ENCODE data around the gene ERICH6.
A peak's percentile ranks its signal among the peaks of the same experiment; 100 is the strongest.

The ERICH6 gene

DNA sequence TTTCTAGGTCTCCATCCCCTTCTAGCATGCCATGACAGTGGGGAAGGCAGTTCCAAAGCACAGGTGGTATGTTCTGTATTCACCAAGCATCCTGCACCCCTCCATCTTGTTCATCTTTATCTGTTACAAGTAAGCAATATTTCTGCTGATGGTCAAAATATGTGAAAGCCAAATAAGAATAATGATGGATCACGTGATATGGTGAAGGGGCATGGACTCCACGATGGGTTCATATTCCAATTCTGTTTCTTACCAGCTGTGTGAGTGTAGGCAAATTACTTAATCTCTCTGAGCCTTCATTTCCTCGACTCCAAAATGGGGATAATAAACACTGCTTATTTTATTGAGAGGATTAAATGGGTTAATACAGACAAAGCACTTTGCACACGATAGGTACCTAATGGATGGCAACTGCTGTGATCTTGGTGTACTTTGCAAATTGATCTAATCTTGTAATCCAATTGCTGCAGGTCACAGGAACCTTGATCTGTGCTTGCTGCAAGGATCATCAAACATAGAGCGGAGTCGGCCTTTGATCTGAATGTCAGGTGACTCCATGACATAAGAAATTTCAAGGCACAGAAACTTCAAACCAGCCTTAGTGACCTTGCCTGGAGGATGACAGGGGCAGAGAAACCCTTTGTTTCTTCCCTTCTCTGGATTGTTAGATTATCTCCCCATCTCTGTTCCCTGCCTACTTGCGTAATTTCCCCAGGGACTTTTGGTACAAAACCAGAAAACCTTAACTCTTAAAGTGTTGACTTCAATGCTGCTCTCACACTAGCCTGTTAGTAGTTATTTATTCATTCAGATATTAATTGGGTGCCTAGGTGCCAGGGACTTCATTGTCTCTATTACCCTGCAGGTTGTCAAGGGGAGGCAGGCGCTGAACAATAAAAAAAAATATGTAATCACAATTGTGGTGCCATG is 33.4 kb upstream of the ERICH6 start:
- DNase-seq (ENCODE audit: low read depth in 2 of 2, low spot score in 1 of 2) = no peak

DNA sequence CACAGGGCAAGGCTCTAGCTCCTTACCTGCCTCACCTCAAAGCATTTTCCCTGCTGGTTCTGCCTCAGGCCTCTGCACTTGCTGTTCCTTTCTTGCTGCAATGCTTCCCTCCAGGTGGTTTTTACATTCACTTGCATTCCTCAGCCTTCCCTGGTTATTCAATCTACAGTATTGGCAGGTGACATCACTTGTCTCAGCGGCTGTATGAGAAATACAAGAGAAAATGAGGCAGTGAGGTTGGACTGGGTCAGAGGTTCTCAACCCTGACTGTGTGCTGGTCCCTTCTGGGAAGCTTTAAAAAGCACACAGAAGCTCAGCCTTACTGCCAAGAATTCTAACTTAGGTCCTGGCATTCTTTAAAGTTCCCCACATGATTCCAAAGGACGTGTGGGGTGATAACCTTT is 32.6 kb upstream of the ERICH6 start:
- no peak for DNase-seq (ENCODE audit: low read depth in 2 of 2, low spot score in 1 of 2)

DNA sequence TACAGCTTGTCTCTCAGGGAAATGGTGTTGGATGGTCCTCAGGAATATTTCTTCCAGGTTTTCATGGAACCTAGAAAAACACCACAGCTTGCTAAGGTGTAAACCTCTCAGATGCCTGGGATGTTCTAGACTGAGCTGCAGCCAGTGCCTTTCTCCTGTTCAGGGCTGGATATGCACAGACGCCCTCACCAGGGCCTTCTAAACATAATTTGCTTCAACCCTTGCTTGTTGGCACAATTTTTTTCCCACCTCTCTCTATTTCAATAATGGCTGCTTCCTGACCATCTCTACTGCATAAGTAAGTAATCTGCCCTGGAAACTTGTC is 31.0 kb upstream of the ERICH6 start:
- DNase-seq (ENCODE audit: low read depth in 2 of 2, low spot score in 1 of 2) = no peak

DNA sequence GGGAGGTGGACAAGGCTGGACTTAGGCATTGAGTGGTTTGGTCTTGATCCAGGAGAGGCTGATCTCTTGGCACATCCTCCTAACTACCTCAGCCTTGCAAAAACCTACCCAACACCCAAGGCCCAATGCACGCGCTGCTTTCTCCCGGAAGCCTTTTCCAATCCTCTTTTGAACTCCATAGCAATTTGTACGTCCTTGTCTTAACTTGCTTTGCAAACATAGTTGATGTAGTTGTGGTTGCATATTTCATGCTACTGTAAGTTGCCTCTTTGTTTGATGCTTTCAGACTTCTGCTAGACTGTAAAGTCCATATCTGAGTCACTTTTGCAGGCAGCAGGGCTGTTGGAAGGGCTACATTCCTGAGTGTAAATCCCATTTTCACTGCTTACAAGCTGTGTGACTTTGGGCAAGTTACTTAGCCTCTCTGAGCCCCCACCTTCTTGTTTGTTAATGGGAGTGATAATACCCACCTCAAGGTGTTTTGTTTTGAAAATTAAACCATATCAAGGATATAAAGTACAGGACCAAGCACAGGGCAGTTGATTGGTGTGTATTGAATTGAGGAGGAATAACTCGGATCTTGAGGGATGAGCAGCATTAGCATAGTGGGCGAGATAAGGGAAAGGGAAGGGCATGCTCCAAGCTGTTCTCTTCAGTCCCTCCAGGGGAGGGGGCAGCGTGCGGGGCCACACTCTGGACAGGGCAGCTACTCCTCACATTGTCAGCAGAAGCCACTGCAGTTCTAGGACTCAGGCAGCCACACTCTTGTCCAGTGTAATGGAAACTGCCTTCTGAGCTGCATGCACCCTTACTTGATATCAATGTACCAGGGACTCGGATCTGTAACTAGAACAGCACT is 30.4 kb upstream of the ERICH6 start:
- DNase-seq (ENCODE audit: low read depth in 2 of 2, low spot score in 1 of 2) = no peak

DNA sequence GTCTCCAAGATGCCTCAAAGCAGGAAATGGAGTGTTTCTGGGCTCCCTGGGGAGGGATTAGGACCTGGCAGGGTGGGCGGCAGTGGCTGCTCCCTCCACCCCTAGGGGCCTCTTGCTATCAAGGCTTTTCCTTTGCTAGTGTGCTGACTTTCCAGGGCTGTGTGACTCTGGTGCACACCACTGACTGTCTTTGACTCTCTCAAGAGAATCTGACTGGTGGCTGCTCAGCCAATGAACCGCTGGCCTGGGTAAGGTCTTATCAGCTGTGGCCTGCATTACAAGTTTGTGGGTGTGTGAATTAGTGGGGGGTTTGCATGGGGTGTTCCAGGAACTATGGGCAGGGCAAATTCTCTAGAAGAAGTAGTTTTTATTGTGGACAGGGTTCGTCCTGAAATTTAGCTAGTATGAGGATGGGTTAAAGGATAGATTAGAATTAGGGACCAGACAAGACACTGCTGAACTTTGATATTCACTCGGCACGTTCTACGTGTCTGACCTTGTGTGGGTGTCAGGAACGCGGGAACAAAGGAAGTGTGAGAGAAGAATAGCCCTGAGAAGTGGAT is 29.7 kb upstream of the ERICH6 start:
- DNase-seq (ENCODE audit: low read depth in 2 of 2, low spot score in 1 of 2) = no peak

DNA sequence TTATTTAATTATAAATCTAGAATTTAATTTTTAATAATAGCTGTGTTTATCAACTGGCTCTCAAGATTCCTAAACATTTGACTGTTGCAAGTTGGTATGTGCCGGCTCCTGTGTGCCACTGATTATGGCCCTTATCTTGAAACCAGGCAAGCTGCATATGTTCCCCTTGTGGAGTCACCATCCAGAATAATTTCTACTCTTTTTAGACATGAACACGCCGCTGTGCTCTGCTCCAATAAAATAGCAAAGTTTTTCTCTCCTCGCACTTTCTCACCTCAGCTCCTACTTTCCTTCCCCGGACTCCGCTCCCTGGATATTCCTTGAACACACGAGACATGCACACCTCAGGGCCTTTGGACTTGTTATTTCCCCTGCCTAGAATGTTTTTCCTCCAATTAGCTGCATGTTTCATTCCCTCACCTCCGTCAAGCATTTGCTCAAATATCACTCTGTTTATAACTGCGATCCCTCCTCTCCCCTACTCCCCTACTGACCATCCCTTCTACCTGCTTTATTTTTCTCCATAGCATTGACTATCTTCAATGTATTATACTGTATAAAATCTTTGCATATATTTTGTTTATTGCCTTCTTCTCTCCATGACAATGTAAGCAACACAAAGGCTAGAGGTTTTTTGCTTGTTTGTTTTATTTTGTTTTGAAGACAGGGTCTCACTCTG is 26.1 kb upstream of the ERICH6 start:
- no peak for DNase-seq (ENCODE audit: low read depth in 2 of 2, low spot score in 1 of 2)

DNA sequence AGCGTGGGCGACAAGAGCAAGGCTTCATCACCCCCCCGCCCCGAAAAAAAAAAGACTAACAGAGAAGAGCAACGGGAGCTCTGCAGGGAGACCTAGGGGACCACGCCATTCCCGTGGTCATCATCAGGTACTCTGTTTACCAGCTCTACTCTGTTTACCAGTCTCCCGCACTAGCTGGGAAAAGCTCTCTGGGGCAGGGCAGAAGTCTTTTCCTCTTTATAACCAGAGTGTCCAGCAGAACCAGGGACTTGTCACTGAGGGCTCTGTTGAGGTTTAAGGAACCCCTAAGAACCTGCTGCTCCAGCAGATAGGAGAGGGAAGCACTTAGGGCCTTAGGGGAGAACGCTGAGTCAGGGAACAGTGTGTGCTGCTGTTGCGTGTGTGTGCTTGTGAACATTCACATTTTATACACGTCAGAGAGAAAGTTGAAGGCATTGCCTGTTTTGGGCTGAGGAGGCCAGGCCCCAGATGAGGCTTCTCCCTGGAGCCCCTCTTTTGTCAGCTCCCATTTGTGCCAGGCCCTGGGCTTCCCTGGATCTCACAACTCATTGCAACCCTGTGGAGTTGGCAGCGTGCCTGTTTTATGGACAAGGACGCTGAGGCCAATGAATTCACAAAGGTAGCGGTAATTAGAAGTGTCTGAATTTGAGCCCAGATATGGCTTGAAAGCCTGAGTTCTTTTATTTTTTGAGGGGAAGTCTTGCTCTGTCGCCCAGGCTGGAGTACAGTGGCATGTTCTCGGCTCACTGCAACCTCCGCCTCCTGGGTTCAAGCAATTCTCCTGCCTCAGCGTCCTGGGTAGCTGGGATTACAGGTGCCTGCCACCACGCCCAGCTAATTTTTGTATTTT is 24.2 kb upstream of the ERICH6 start:
- no peak for DNase-seq (ENCODE audit: low read depth in 2 of 2, low spot score in 1 of 2)

DNA sequence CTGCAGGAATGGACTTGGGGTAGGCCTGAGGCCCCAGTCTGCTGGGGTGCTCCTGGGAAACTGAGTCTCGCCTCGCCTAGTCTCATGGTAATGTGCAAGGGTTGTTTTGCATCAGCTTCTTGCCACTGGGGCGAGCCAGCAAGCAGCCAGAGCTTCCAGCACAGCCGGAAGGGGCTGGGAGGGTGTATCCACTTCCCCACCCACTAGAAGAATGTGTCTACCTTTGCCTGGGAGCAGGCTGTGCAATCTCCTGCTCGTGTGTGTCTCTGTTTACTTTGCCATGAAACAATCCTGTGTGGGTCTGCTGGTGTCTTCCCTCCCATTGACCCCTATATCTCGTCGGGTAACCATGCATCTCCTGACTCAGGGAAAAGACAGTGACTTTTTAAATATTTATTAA is 21.8 kb upstream of the ERICH6 start:
- no peak for DNase-seq (ENCODE audit: low read depth in 2 of 2, low spot score in 1 of 2)

DNA sequence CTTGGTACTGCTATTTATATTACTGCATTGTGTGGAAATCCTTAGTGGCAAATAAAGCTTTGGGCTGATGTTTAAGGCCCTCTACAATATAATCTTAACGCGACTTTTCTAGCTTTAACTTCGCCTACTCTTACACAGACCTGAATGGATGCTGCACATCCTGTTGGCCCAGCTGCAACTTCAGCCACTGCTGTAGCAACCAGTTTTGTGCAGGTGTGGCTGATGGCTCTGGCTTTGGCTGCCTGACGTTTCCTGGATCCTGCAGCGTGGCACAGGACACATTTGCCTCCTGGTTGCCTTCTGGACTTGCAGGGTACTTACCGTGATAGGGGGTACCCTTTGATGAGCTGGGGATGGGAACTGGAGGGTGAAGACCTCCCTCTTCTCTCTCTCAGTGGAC is 20.2 kb upstream of the ERICH6 start:
- DNase-seq (ENCODE audit: low read depth in 2 of 2, low spot score in 1 of 2) = no peak

DNA sequence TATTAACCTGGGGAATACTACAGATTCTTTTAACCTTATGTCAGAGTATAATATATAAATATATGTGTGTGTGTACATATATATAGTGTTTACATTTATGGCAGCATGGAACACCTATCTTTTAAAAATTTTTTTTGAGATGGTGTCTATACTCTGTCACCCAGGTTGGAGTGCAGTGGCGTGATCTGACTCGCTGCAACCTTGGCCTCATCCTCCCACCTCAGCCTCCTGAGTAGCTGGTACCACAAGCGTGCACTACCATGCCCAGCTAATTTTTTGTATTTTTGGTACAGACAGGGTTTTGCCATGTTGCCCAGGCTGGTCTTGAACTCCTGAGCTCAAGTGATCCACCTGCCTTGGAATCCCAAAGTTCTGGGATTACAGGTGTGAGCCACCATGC is 18.5 kb upstream of the ERICH6 start:
- no peak for DNase-seq (ENCODE audit: low read depth in 2 of 2, low spot score in 1 of 2)

DNA sequence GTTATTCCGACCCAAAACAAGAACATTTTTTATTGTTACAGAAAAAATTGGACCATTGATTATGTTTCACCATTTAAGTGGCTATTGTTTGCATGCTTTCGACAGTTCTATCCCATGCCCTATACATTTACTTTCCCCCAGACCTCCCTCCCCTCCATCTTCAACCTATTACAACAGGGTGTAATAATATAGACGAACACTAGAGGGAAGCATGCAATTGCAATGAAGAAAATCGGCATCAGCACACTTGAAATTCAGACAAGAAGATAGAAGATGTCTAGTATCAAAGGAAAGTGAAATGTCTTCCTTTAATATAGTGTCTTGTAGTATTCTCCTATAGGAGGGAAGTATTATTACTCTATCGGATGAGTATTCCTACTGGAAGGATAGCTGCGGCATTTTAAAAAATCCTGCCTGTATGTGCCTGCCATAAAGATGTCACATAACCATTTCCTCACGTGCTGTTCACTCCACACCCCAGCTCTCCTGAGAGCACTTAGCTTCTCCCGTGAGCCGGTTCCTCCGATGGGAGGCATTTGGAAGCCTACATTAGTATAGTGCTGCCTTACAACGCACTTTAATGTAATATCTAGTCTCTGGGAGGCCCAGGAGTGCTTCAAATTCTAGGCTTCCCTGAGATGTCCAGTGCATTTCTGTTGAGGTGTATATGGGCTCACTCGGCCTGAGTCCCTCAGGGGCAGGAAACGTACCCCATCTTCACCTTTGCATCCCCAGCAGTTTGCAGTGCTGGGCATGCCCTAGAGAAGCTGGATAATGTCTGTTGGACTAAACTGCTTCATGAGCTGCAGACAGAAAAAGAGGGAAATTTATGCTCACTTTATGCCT is 17.8 kb upstream of the ERICH6 start:
- DNase-seq (ENCODE audit: low read depth in 2 of 2, low spot score in 1 of 2) = no peak

DNA sequence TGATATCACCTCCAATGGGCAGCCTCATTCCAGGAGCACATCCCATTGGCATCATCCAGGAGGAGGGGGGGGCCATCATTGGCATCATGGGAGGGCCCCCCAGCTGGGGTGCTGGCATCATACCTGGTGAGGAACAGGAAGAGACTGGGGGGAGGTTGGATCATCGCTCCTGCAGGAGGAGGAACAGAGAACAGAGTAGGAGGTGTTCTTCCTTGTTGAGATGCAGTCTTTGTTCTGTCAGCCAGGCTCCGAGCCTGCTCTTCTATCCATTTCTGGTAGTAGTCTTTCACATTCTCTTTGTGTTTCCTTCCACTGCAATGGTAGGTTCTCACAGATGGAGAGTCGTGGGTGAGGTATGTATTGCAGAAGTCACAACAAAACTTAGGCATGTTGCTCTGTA is 16.7 kb upstream of the ERICH6 start:
- no peak for DNase-seq (ENCODE audit: low read depth in 2 of 2, low spot score in 1 of 2)

DNA sequence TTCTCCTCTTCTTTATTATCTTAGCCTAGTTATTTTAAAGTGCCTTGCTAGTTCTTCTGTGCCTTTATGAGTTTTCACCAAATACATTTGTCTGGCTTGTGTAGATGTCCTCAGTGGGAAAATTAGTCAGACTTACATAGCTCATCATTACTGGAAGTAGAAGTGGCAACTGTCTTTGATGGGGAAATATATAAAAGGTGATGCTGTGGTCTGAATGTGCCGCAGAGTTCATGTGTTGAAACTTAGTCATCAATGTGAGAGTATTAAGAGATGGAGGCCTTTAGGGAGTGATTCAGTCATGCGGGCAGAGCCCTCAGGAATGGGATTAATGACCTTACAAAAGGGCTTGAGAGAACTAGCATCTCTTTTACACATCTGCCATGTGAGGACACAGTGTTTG is 6.4 kb upstream of the ERICH6 start:
- no peak for DNase-seq (ENCODE audit: low read depth in 2 of 2, low spot score in 1 of 2)

DNA sequence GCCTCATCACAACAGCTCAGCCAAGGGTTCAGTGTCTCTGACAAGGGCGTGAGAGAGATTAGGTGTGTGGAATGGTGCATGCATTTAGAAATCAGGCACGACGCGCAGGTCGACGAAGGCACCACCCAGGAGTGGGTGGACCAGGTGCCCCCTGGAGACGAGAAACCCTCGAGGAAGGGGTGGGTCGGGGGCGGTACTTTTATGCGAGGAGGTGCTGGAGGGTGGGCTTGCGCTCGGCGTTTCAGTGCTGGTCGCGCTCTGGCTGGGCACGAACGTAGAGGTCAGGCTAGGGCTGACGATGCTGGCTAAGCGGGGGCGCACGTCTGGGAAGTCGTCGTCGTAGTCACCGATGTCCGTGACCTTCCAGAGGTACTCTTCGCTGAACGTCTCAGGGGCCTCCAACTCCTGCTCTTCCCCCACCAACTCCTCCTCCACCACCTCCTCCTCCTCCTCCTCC is 393 bp downstream of the ERICH6 start:
- peak; percentile 6 to 19 for DNase-seq (ENCODE audit: low read depth in 2 of 2, low spot score in 1 of 2)

DNA sequence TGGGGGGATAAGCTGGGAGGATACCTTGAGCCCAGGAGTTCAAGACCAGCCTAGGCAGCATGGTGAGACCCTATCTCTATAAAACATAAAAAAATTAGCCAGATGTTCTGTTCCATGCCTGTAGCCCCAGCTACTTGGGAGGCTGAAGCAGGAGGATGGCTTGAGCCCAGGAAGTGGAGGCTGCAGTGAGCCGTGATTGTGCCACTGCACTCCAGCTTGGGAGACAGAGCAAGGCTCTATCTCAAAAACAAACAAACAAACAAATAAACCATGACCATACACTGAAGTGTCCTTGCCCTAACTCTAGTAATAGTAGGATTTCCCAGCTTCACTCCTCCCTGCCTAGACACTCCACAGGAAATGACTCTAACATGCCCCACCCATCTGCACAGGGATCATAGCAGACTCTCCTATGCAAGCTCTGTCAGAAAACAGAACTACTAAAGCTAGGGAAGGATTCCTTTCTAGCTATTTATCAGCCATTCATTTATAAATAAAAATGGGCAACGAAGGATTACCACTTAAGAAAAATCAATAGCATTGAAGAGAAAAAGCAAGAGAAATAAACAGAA is 4.6 kb downstream of the ERICH6 start:
- no peak for DNase-seq (ENCODE audit: low read depth in 2 of 2, low spot score in 1 of 2)

DNA sequence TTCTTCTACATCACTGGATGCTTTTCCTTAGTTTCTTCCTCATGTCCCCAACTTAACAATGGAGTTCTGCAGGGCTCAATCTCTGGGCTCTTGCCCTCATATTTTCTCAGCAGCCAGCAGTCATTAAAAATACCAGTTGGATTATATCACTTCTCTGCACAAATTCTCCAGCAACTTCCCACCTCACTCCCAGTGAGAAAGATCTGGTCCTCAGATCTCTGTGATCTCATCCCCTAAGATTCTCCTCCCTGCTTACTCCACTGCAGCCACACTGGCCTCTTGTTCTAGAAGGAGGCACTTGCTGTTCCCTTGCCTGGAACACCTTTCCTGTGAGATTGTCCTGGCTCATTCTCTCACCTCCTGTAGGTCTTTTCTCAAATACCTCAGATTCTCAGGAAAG is 6.1 kb downstream of the ERICH6 start:
- DNase-seq (ENCODE audit: low read depth in 2 of 2, low spot score in 1 of 2) = no peak

DNA sequence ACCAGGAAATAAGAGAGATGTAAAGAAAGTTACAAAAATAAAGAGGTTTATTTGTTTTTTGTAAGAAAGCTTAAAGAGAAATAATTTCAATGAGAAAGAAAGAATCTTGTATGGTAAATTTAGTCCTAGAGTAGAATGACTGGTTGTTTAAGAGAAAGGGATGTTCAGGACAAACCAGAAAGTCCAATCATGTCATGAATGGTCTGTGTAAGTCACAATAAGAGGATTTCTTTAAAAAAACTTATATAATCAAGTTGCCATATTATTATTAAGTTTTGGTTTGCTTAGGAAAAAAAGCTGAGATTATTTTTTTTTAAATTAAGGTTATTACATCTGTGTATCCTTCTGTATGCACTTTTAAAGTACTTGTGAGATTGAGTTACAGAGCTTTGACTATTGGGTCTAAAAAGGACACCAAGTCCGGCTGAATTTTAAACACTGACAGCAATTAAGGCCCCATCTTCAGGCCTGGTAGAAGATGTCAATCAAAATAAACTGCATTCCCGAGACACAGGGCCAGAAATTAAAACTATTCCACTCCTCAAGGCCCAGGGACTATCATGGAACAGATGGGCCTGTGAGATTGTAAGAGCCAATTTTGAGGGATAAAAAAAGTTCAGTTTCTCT is 12.2 kb downstream of the ERICH6 start:
- no peak for DNase-seq (ENCODE audit: low read depth in 2 of 2, low spot score in 1 of 2)

DNA sequence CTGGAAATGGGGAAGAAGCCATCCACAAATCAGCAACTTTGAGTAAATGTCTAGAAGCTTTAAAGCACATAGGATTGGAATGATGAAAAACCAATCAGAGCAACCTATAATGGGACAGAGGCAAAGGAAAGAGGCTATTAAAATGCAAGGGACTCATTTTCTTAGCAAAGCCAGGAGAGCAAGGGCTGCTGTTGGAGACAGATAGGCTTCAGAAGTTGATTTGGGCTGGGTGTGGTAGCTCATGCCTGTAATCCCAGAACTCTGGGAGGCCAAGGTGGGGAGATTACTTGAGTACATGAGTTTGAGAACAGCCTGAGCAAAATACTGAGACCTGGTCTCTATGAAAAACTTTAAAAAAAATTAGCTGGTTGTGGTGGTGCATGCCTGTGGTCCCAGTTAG is 16.1 kb downstream of the ERICH6 start:
- no peak for DNase-seq (ENCODE audit: low read depth in 2 of 2, low spot score in 1 of 2)

DNA sequence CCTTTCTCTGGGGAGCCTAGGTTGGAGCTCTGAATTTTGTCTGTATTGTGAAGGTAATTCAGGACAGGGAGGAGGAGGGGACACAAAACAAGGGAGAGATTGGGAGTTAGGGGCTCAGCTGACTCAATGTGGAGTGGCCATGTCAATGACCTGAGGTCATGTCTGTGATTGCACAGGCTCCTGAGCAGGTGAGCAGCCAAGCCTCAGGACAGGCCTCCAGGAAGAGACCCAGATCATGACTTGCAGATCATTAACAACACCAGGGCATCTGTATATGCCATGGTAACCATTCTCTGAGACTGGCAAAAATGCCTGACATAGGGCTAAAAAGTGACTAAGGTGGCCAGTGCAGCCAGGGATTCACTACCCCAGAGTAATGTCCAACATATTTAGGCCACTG is 20.9 kb downstream of the ERICH6 start:
- DNase-seq (ENCODE audit: low read depth in 2 of 2, low spot score in 1 of 2) = no peak

All from stimulated activated CD8-positive, alpha-beta memory T cell treated with anti-CD3 and anti-CD28 coated beads, Interleukin-4, amount 100 ng/mL, for 4 hours (primary cell).